IPS-NIHi11 (cell line): ENCODE results near the gene FURIN.
"Not testable (repeated sequence)": the region's sequence is repeated elsewhere in the genome, so short reads cannot be mapped to it uniquely, and the experiment has no call there.

Experiments used
- DNase-seq: peaks from one replicate; pipeline ENCODE4 v3.0.0; 2012; ENCODE audit warnings: mixed read lengths, low spot score

FURIN gene

DNA sequence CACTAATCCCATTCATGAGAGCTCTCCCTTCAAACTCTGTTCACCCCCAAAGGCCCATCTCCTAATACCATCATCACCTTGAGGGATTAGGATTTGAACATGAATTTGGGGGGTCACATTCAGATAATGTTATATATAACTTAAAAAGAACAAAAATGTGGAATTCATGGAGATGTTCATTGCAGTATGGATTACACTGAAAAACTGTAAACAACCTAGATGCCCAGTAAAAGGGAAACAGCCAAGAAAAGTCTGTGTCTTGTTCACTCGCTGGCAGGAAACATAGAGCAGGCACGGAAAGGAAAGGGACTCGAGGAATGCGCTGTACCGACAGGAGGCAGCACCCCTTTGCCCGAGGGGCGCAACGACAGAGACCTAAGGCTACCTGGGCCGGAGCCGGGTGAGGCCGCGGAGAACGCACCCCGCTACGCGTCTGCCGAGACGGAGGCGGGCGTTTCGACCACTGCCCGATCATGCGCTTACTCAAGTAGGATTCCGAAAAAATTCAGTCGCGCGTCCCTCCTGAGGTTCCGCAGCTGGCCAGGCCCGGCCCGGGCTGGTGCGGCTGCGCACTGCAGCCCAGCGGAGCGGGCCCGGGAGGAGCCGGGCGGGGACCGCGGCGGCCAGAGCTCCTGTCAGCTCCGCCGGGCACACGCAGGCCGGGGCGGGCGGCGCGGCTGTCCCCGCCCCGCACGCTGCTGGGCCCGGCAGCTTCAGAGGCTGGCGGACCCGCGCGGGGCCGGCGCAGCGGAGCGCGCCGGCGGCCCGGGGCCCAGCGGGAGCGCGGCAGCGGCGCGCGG lies 33.9 kb downstream of the FURIN start:
- DNase-seq = peak; percentile 98

DNA sequence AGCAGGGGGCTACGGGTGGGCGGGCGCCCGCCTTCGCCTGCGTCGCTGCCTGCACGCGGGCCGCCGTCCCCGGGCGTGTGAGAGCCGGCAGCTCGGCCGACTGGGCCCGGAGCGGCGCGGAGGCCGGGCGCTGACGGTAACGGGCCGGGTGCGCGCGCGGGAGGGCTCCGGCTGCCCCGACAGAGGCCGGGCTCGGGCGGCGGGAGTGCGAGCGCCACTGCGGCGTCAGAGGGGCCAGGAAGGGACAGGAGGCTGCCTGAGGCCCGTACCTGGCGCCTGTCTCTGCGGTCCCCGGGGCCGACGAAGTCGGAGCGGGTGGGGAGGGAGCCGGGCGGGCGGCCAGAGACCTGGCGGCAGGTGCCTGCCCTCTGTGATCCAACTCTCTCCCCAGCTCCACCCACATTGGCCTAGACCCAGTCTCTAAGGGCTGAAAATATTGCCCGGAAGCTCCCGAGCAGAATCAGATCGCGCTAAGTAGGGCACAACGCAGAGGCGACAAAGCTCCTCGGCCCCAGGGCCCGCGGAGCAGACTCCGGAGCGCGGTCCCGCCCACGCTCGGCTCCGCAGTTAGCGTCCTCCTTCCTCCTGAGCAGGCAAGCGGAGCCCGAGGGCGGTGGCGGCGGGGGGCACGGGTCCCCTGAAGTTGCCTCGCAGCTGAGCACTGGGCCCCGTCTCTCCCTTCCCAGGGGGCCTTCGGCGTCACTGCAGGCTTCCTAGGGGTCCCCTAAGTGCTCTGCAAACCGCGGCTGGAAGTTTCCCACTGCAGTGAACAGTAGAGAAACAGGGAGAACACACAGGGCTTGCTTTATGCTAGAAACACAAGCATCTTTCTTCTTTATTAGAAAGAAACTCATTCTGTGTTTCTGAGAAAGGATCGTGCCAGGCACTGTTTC lies 34.7 kb downstream of the FURIN start, which contains the start of gene MAN2A2:
Gene MAN2A2, plus strand, starts transcription at position 463 of the 893 bp plus-strand sequence. CDS start 906 bp downstream, outside the sequence.
- peak; percentile 79 for DNase-seq

DNA sequence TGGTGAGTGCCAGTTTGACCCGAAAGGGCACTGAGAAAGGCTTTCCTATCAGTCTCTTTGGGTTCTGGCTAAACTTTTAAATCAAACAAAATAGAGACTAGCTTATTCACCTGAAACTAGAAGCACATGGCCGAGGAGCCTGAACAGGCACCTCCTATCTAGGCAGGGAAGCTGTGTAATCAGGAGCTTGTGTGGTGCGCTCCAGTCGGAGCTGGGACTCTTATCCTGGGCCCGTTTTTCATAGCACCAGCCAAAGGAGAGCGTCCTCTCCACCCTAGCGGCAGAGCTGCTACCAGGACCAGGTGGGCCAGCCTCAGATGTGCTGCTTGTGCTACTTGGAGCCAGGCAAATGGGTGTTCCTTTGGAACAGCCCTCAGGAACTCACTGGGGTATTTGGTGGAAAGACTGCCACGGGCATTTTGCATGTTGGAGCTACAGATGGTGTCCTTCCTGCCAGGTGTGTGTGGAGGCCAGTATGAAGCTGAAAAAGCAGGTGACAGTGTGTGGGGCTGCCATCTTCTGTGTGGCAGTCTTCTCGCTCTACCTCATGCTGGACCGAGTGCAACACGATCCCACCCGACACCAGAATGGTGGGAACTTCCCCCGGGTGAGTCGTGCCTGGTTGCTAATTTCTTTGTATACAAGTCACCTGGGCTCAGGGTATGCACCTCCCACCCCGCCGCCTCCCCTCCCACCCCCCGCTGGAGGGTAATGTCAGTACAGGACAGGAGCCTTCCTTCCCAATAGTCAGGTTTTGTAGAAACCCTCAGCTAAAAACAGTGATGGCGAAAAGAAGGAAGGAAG lies 35.5 kb downstream of the FURIN start:
- peak; percentile 72 for DNase-seq

DNA sequence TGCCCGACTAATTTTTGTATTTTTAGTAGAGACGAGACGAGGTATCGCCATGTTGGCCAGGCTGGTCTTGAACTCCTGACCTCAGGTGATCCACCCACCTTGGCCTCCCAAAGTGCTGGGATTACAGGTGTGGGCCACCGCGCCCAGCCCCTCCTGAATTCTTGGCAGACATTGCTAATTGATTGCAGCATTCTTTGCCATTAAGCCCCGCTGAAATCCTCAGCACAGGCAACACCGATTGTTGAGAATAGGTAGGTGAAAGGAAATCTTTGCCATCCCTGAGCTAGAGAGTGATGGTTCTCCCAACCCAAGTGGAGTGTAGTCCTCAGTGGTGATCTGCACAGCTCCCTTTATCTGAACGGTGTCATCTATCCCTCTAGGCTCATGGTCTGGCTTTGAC lies 36.4 kb downstream of the FURIN start:
- DNase-seq = no peak

DNA sequence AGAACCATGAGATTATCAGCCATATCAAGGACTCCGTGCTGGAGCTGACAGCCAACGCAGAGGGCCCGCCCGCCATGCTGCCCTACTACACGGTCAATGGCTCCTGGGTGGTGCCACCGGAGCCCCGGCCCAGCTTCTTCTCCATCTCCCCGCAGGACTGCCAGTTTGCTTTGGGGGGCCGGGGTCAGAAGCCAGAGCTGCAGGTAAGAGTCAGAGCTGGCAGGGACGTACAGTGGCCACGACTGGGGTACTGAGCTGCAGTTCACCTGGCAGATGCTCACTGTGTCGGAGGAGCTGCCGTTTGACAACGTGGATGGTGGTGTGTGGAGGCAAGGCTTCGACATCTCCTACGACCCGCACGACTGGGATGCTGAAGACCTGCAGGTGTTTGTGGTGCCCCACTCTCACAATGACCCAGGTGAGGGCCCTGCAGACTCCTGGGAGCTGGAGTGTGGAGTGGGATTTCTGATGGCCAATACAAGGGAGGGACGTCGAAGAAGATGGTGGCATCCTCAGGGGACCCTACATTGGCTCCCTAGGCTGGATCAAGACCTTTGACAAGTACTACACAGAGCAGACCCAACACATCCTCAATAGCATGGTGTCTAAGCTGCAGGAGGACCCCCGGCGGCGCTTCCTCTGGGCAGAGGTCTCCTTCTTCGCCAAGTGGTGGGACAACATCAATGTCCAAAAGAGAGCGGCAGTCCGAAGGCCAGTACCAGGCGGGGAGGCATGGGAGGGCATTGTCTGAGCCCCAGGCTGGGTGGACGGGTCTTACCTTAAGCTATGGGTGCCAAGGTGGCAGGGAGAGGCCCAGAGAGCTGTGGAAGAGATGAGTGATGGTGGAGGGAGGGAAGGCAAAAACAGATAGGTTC lies 37.2 kb downstream of the FURIN start:
- DNase-seq = no peak

DNA sequence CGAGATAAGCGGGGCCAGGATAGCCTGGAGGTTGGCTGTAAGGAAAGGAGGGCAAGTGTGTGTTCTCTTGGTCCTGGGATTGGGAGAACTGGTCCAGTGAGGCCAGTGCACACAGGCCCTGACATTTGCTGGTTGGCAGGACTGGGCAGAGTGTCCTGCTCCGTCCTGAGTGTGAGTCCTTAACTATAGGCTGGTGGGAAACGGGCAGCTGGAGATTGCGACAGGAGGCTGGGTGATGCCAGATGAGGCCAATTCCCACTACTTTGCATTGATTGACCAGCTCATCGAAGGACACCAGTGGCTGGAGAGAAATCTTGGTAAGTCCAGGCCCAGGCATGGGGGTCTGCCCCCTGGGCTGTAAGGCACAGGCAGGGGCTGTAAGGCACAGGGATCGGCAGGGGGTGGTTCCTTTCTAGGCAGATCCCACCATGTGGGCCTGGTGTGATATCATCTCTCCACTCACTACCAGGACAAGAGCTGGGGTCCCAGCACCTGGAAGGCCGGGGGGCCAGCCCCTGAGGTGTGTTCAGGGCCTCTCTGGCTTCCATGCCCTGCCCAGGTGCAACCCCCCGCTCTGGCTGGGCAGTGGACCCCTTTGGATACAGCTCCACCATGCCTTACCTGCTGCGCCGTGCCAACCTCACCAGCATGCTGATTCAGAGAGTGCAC lies 37.9 kb downstream of the FURIN start:
- DNase-seq = no peak

DNA sequence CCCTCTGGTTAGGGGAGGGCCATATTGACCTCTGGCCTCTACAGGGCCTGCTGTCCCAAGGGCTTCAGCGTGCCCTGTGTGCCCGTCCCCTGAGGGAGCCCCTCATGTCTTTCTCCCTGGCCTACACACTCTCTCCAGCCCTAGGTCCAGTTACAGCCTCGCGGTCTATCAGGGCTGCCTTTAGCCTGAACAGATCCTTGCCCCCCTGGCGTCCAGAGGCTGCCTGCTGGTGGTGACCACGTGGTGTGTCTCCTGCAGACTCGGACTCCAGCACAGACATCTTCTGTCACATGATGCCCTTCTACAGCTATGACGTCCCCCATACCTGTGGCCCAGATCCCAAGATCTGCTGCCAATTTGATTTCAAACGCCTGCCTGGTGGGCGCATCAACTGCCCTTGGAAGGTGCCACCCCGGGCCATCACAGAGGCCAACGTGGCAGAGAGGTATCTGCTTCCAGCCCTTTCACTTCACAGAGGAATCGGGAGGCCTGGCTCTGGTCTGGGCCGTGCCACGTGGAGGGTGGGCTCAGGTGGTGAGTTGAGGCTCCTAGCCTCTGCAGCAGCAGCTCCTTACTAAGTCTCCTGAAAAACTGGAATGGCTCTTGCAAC lies 38.8 kb downstream of the FURIN start:
- no peak for DNase-seq

DNA sequence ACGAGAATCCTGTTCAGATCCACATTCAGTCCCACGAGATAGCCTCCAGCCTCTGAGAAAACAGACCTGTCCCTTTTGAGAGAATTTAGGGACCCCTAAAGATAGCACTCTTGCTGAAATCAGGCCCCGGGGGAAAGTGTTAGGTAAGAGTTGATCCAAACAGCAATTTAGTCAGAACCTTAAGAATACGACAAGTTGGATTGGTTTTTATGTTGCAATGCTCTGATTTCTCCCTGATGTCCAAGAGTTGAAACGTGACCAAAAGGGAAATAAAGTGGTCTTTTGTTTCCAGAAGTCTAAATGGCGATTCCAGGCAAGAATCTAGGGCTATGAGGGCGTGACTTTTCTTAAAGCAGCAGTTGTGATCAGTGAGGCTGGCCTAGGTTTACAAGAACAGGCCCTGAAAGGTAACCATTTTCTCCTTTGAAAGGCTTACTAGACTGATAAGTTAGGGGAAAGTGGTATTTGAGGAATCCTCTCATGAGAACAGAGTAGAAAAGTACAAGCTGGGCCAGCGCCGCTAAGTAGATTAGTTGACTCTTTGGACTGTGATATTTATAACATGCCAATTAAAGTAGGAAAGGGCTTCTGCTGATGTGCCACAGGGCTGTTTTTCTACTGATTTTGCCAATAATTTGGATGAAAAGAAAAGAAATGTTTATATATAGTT lies 39.6 kb downstream of the FURIN start:
- DNase-seq = no peak

DNA sequence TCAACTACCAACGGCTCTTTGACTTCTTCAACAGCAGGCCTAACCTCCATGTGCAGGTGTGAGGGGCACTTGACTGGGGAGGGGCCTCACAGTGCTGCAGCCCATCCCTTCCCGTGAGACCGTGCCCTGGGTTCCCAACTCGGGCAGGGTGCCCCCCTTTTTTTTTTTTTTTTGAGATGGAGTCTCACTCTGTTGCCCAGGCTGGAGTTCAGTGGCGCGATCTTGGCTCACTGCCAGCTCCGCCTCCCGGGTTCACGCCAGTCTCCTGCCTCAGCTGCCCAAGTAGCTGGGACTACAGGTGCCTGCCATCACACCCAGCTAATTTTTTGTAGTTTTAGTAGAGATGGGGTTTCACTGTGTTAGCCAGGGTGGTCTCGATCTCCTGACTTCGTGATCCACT lies 41.1 kb downstream of the FURIN start:
- not testable (repeated sequence) for DNase-seq

DNA sequence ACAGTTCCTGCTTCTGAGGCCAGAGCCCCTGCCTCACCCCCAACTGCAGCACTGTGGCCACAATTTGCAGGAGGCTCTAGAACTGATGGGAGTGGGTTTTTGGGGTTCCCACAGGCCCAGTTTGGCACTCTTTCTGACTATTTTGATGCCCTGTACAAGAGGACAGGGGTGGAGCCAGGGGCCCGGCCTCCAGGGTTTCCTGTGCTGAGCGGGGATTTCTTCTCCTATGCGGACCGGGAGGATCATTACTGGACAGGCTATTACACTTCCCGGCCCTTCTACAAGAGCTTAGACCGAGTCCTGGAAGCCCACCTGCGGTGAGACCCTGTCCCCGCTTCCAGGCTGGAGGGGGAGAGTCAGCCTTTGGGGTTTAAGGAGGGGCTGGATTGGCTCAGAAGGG lies 41.6 kb downstream of the FURIN start:
- DNase-seq = no peak

DNA sequence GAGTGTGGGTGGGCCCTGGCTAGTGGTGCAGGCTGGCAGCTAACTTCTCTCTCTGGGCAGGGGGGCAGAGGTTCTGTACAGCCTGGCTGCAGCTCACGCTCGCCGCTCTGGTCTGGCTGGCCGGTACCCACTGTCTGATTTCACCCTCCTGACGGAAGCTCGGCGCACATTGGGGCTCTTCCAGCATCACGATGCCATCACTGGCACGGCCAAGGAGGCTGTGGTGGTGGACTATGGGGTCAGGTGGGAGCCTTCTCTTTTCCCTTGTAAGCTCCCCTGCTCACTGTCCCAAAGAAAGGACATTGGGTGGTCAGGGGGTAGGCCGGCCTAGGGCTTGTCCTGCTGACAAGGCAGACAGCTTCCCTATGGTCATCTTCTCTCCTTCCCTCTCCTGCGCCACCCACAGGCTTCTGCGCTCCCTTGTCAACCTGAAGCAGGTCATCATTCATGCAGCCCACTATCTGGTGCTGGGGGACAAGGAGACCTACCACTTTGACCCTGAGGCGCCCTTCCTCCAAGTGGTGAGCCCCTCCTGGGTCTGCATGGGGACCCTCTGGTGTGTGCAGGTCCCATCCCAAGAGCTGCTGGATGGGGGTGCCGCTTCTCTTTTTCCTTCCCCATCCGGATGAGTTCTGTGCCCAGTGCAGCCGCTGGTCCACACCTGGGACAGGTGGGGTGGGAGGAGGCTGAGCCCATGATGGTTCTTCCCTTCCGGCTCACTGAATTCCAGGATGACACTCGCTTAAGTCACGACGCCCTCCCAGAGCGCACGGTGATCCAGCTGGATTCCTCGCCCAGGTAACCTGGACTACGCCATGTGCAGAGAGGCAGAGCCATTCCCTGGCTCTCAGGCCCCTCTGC lies 42.3 kb downstream of the FURIN start:
- DNase-seq = no peak

DNA sequence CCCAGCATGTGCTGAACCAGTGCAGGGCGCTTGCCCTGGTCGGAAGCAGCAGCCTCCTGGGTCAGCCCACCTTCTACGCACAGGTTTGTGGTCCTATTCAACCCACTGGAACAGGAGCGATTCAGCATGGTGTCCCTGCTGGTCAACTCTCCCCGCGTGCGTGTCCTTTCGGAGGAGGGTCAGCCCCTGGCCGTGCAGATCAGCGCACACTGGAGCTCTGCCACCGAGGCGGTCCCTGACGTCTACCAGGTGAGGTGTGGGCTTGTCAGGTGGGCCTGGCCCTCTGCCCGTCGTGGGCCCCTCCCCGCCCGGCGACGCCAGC lies 42.9 kb downstream of the FURIN start:
- DNase-seq = no peak

DNA sequence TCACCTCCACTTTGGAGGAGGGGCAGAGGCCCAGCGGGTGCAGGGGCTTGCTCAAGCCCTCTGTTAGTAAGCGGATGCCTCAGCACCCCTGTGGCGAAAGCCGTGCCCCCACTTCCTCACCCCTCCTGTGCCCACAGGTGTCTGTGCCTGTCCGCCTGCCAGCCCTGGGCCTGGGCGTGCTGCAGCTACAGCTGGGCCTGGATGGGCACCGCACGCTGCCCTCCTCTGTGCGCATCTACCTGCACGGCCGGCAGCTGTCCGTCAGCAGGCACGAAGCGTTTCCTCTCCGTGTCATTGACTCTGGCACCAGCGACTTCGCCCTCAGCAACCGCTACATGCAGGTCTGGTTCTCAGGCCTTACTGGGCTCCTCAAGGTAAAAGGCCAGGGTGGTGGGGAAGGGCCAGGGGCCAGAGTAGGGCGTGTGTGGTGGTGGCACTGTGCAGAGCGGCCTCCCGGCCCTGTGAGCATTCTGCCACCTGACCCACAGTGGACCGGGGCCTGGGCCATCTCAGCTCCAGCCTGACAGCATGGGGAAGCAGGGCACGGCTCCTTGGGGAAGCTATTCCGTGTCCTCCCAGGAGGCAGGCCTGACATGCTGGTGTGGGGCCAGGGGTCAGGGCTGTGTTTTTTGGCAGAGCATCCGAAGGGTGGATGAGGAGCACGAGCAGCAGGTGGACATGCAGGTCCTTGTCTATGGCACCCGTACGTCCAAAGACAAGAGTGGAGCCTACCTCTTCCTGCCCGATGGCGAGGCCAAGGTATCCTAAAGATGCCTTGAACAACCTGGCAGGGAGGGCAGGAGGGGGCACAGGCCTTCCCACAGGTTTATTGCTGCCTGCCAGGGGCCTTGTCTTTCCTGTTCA lies 43.8 kb downstream of the FURIN start:
- DNase-seq = no peak

DNA sequence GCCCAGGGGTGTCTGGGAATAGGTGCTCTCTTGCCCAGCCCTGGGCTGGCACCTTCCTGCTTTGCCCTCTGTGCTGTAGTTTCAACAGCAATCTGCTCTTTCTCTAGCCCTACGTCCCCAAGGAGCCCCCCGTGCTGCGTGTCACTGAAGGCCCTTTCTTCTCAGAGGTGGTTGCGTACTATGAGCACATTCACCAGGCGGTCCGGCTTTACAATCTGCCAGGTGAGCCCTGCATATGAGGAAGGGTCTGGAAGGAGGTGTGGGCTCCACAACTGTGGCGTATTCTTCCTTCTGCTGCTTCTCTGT lies 44.3 kb downstream of the FURIN start:
- DNase-seq = no peak

DNA sequence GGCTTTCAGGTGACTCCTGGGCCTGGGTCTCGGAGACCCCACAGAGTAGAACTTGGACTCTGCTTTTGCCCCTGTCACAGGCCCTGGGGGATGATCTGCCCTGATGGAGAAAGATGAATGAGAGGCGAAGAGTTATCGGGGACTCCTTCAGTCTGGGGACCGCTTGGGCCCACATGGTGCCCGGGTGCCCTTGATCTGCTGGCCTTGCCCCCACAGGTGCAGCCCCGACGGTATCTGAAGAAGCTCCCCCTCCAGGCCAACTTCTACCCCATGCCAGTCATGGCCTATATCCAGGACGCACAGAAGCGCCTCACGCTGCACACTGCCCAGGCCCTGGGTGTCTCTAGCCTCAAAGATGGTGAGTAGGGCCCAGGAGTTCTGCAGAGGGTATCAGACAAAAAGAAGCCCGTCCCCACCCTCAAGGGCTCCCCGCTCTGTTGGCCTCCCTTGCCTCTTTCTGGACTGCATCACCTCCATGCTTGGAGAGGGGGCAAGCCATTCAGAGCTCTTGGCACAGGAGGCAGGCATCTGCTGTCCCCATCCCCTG lies 45.1 kb downstream of the FURIN start:
- no peak for DNase-seq

DNA sequence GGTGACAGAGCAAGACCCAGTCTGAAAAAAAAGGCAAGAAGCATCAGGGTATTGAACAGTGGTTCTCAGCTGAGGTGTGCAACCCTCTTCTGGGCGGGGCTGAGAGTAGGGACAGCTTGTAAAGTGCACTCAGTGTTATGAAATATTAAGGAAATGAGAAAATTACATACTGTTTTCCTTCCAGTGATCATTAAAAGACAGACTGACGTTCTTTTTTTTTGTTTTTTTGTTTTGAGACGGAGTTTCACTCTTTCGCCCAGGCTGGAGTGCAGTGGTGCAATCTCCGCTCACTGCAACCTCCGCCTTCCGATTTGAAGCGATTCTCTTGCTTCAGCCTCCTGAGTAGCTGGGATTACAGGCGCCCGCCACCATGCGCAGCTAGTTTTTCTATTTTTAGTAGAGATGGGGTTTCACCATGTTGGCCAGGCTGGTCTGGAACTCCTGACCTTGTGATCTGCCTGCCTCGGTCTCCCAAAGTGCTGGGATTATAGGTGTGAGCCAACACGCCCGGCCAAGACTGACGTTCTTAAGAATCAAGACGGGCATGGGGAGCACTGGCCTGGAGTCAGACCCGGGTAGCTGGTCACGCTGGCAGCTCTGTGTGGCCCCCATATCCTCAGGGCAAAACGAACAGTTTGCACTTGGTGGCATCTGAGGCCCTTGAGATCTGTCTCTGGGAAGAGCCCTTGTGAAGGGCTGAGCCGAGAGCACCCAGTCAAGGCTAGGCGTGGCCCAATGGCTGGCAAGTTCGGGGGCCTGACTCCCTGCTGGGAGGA lies 46.1 kb downstream of the FURIN start:
- DNase-seq = no peak

DNA sequence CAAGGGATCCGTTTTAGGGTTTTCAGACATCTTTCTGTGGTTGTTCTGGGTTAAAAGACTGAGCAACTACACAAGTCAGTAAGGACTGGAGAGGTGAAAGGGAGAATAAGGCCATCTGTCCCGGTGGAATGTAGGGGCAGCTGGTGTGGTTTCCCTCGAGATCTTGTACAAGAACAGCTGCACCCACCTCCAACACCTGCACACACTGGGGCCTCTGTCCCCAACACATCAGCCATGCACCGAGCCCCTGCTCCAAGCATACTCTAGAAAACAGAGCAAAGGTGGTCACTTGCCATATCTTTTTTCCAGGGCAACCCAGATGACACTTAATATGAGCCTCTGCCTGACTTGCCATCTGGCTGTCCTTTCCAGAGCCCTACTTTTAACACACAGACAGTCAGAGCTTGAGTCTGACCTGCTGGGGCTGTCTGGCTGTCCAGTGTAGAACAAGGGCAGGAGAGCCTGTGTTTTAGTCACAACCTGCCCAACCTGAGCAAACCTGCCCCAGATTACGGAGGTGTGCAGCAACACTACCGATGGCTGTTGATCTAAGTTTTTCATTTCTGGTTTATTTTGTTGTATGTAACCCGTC lies 46.9 kb downstream of the FURIN start:
- DNase-seq = no peak
